Right lobe of liver (tissue), 6 donors: ENCODE measurements around the gene MCM8. TPM values are rescaled to one million over a fixed set of nuclear protein-coding genes. Genes with fewer than 3 reads are reported as not detected.

Experiments
- ATAC-seq, 4 donors: fragments of 200-7000 bp; cut with Tn5 transposase; one replicate each; pipeline ENCODE4 v1.9.1; 2020; ENCODE audit warnings: mild to moderate bottlenecking in 4 of 4, moderate library complexity in 4 of 4
- DNase-seq, 3 donors: peaks; one replicate each; pipeline ENCODE4 v3.0.0-alpha.2; 2020
- H3K27ac ChIP-seq, 3 donors: fragments of 200-600 bp; one replicate each; pipeline ENCODE4 v1.8.0; 2022
- H3K27me3 ChIP-seq, 2 donors: fragments of 200-600 bp; one replicate each; pipeline ENCODE4 v1.8.0; 2022
- H3K36me3 ChIP-seq, 4 donors: fragments of 200-600 bp; sonication (generic) in 1 of 4; one replicate each; pipeline versions ENCODE4 v1.5.1 to v1.8.0; 2017 to 2022; ENCODE audit warnings: control low read depth in 1 of 4
- H3K4me1 ChIP-seq, 4 donors: fragments of 200-600 bp; sonication (generic) in 1 of 4; one replicate each; pipeline versions ENCODE4 v1.5.1 to v1.8.0; 2017 to 2022; ENCODE audit warnings: control low read depth in 1 of 4
- H3K4me3 ChIP-seq, 3 donors: fragments of 200-600 bp; one replicate each; pipeline ENCODE4 v1.8.0; 2022
- H3K9me3 ChIP-seq, 4 donors: fragments of 200-600 bp; sonication (generic) in 1 of 4; one replicate each; pipeline versions ENCODE4 v1.5.1 to v1.8.0; 2017 to 2022; ENCODE audit warnings: control low read depth in 1 of 4
- CTCF ChIP-seq, 4 donors: fragments of 200-600 bp in 3 of 4; fragments of 450-650 bp in 1 of 4; IDR thresholded peaks; one replicate each; pipeline versions ENCODE4 v1.5.1 to v1.8.0; 2016 to 2022; ENCODE audit warnings: antibody characterized with exemption in 4 of 4, mild to moderate bottlenecking in 2 of 4
- POLR2A ChIP-seq: fragments of 450-650 bp; IDR thresholded peaks from one replicate; pipeline ENCODE4 v1.6.1; 2017; ENCODE audit warnings: antibody characterized with exemption, mild to moderate bottlenecking
- WGBS: methylation state at CpG from one replicate; pipeline ENCODE4 v1.1.6; 2018; ENCODE audit warnings: low coverage, low lambda C conversion rate; ENCODE audit not compliant: insufficient coverage; ENCODE audit errors: missing lambda C conversion rate; 5-methylcytosine and 5-hydroxymethylcytosine counted together
- intact Hi-C, 2 donors: fragments of 100-400 bp; cut with DNase I; formaldehyde crosslinking; loops; one replicate each; pipeline versions ENCODE4 v1.11.2 to v1.14.1; 2022
- total RNA-seq, 6 experiments: library from RNA; depleted of rRNA in 2 of 6; stranded (reverse); fragments of >200 nt in 2 of 6; fragmentation: NEBNext Ultra II Directional in 3 of 6; extraction: Animal tissue kit (Norgen Biotek cat#: 25700) in 3 of 6; gene quantifications; one replicate each; pipeline versions ENCODE4 v1.1.0 to v1.2.4, GENCODE V29; 2016 to 2023
- donor health status: DM: no; HTN: yes; CAD: no.
- donor health status: DM: no; HTN: no; CAD: no.
- donor health status: DM: no; HTN: no; CAD: no.
- donor health status: DM: no; HTN: yes; CAD: no.
- donor health status: DM: no; HTN: yes; CAD: no.

The MCM8 gene
- total RNA-seq, 6 experiments from 2014 or later: 1.4 to 2.5 (median 1.6) TPM

DNA sequence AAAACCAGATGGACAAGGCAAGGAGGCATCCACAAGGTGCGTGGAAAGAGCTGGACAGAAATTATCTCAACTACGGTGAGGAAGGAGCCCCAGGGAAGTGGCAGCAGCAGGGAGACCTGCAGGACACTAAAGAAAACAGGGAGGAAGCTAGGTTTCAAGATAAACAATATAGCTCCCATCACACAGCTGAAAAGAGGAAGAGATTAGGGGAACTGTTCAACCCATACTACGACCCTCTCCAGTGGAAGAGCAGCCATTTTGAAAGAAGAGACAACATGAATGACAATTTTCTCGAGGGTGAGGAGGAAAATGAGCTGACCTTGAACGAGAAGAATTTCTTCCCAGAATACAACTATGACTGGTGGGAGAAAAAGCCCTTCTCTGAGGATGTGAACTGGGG lies 27.0 kb upstream of the MCM8 start:
- H3K4me1 ChIP-seq: no peaks in the 10 kb centered on the region
- WGBS: 32% methylated on average over 5 of the region's 5 CpGs
- no peaks in the 10 kb centered on the region for H3K27me3 ChIP-seq
- H3K36me3 ChIP-seq: no peaks in the 10 kb centered on the region
- no peak for TF ChIP-seq CTCF (IDR thresholded peaks at IDR 0.05)
- TF ChIP-seq POLR2A: no peak
- H3K27ac ChIP-seq: no peak overlapping the region
- no peak for DNase-seq
- no peak overlapping the region for H3K4me3 ChIP-seq
- no peak for ATAC-seq
- H3K9me3 ChIP-seq: no peaks in the 10 kb centered on the region
- intact Hi-C loops: no loop called here

DNA sequence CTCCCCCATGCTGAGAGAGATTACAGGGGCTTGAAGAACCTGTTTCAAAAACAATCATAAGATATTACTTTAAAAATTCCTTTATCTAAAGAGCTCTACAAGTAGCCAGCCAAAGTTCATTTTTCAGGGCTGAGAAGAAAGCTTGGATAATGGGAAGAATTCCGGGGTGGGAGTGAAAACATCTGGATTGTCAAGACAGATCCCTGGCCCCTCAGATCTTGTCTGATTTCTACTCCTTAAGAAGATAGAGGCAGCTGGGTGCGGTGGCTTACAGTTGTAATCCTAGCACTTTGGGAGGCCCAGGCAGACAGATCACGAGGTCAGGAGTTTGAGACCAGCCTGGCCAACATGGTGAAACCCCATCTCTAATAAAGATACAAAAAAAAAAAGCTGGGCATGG lies 24.9 kb upstream of the MCM8 start:
- DNase-seq: no peak

DNA sequence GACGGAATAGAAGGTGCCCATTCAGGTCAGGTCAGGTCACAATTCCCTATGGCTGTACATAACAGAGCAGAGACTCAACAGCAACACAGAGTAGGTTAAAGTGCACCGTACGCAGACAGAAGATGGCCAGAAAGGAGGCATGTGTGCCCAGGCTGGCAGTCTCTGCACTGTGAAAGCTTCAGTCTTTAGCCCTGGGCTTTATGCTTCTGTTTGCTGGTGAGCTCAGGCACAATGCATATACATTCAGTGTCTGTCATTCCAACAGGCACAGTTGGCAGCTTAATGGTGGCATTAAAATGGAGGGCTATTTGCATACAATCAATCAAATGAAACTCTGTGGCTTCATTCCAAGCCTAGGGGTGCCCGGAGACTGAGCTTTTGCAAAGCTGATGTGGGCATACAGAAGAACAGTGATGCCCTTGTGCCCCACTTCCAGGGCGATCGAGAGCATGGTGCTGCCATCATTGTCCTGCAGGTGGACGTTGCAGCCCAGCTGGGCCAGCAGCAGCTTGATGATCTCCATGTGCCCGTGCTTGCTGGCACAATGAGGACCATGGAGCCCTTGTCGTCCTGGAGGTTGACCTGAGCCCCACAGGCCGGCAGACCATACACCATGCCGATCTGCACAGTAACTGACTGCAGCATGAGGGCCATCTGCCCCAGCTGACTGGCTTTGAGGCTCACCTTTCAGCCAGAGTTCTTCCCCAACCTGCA lies 22.5 kb upstream of the MCM8 start:
- Histone ChIP-seq H3K27me3 (no peaks in the 10 kb centered on the region), H3K36me3 (no peaks in the 10 kb centered on the region), H3K27ac (no peak overlapping the region), H3K9me3 (no peaks in the 10 kb centered on the region), H3K4me1 (no peaks in the 10 kb centered on the region), H3K4me3 (no peak overlapping the region)
- no peak for DNase-seq
- WGBS: 70% methylated on average over 3 of the region's 11 CpGs
- intact Hi-C loops: no loop called here
- ATAC-seq: no peak
- TF ChIP-seq POLR2A: no peak
- no peak for TF ChIP-seq CTCF (IDR thresholded peaks at IDR 0.05)

More for the DNA sequence above, 24.9 kb upstream of the MCM8 start:
- Histone ChIP-seq H3K36me3 (no peaks in the 10 kb centered on the region), H3K4me1 (no peaks in the 10 kb centered on the region), H3K9me3 (no peaks in the 10 kb centered on the region), H3K27ac (no peak overlapping the region), H3K4me3 (no peak overlapping the region), H3K27me3 (no peaks in the 10 kb centered on the region)
- intact Hi-C loops: no loop called here
- no peak for TF ChIP-seq POLR2A
- TF ChIP-seq CTCF (IDR thresholded peaks at IDR 0.05): no peak
- ATAC-seq: no peak
- 57% methylated on average over 3 of the region's 3 CpGs for WGBS

GRCh38 chr20:5928836-5929715 lies 21.4 kb upstream of the MCM8 start:
- TF ChIP-seq POLR2A: no peak
- TF ChIP-seq CTCF (IDR thresholded peaks at IDR 0.05): no peak
- H3K36me3 ChIP-seq: no peaks in the 10 kb centered on the region
- ATAC-seq (no peak), DNase-seq (no peak)
- H3K27me3 ChIP-seq: no peaks in the 10 kb centered on the region
- H3K9me3 ChIP-seq: no peaks in the 10 kb centered on the region
- H3K4me3 ChIP-seq: no peak overlapping the region
- intact Hi-C loops: no loop called here
- no peak overlapping the region for H3K27ac ChIP-seq
- H3K4me1 ChIP-seq: no peaks in the 10 kb centered on the region
- 46% methylated on average over 8 of the region's 8 CpGs for WGBS
